Right forelimb (tissue), 1 donor: ENCODE measurements around the gene DUSP16.
A peak's percentile ranks its signal among the peaks of the same experiment; 100 is the strongest.

Experiments
- DNase-seq: peaks from one replicate; pipeline ENCODE4 v3.0.0-alpha.2; 2018

DUSP16 gene

DNA sequence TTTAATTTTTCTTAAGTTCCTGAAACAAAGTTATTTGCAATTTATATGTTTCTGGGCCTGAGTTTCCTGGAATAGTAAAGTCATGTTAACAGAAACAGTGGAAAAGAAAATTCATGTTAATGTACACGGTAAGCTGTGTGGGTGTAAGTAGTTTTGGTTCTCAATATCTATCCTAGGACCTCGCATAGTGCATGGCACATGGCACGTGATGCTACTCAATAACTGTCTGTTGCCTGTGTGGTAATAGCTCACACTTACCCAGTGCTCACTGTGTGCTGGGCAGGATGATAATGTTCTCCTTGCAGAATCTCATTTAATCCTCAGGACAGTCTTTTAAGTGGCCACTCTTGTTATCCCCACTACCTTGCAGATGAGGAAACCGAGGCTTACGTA lies 100.7 kb downstream of the DUSP16 start:
- DNase-seq: no peak

DNA sequence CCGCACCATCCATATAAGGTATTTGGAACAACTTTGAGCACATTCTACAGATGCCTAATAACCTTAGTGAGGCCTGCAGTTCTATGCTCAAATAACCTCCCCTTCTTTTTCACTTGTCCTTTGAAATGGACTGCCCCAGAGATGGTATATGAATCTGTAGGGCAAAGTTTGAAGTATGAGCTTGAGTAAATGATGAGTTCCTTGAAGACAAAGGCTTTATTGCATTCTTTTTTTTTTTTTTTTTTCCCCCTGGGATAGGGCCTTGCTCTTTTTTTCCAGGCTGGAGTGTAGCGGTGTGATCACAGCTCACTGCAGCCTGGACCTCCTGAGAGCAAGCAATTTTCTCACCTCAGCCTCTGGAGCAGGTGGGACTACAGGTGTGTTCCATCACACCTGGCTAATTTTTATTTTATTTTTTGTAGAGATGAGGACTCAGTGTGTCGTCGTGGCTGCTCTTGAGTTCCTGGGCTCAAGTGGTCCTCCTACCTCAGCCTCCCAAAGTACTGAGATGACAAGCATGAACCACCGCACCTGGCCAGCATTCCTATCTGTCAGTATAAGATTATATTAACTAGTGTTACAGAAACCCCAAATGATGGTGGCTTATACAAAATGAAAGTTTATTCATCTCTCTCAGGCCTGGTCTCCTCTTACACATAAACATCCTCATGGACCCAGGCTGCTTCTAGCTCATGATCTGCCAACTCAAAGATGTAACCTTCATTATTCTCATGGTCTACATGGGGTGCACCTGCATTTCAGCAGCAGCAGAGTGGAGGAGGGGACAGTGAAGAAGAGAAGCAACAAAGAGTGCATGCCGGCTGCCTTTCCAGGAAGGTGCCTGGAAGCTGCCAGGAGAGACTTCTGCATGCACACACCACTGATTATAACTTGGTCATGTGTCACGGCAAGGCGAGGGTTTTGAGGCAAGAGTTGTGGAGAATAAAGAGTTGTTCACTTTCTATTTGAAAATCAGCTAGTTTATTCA lies 101.4 kb downstream of the DUSP16 start:
- no peak for DNase-seq

DNA sequence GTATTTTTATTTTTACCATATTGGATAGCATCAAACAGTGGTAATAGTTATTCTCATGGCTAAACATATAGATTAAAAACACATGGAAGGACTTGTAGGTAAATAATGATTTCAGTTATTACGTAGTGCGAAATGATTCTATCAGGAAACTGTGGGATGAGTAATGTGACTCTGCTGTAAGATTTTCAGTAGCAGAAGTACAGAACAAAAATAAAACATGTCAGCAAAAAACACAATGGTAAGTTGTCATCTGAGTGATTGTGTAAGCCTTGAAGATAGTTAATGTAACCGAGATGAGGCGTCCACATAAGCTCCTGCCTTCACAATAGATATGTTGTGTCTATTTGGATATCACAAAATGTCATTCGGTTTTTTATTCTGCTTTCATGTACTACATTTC lies 106.0 kb downstream of the DUSP16 start:
- DNase-seq: no peak

DNA sequence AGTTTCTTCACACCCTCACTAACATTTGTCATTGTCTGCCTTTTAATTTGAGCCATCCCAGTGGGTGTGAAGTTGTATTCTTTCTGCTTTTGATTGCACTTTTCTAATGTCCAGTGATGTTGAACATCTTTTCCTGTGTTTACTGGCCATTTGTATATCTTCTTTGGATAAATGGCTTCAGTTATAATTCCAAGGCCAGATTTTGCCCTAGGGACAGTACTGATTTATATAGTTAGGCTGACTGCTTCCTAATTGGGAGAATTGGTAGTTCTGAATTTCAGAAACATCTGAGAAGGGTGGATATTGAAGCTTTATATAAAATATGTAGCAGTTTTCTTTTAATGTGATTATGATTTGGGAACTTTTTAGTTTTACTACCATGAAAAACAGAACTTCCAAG lies 108.3 kb downstream of the DUSP16 start:
- DNase-seq: no peak

- no peak for DNase-seq
These were observed 109.0 kb downstream of the DUSP16 start for GRCh38 chr12:12453635-12454034.

- no peak for DNase-seq
These were observed 110.2 kb downstream of the DUSP16 start for GRCh38 chr12:12452326-12452902.

DNA sequence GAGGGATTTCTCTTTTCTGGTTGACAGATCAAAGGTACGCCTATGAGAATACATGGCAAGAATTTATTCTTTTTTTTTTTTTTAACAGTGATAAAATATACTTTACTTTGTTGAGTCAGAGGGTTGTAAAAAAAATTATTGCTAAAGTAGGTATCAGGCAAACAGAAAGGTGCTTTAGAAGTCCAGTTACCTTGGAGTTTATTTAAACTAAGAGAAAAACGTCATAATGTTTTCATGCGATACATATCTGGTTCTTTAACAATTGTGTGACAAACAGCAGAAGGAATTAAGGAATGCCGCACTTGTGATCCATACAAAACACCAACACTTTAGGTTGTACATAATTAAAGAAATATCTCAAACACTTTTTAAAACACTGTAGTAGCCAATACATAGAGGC lies 111.6 kb downstream of the DUSP16 start:
- no peak for DNase-seq

GRCh38 chr12:12450043-12450471 lies 112.6 kb downstream of the DUSP16 start:
- no peak for DNase-seq

- no peak for DNase-seq
These were observed 113.1 kb downstream of the DUSP16 start for GRCh38 chr12:12449533-12450025.

GRCh38 chr12:12447837-12448236 lies 114.8 kb downstream of the DUSP16 start:
- no peak for DNase-seq

DNA sequence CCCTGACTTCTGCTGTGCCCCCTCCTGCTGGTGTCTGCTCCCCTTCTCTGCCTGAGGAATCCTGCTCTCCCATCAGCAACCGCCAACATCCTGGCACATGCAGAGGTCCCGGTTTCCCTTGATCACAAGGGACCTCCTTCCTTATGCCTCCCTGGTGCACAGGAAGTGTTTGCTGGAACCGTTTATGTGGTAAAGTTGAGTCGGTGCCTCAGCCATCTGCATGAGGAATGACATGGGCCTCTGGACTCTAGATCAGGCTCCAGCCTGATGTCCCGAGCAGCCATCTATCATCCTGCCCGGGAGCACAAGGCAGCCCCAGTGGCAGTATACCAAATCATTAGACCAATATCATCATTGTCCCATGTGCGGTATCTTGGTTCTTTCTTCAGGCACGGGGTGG lies 115.4 kb downstream of the DUSP16 start:
- no peak for DNase-seq

- DNase-seq: no peak
These were observed 115.9 kb downstream of the DUSP16 start for GRCh38 chr12:12446786-12447185.

GRCh38 chr12:12445882-12446181 lies 116.8 kb downstream of the DUSP16 start:
- DNase-seq: no peak

DNA sequence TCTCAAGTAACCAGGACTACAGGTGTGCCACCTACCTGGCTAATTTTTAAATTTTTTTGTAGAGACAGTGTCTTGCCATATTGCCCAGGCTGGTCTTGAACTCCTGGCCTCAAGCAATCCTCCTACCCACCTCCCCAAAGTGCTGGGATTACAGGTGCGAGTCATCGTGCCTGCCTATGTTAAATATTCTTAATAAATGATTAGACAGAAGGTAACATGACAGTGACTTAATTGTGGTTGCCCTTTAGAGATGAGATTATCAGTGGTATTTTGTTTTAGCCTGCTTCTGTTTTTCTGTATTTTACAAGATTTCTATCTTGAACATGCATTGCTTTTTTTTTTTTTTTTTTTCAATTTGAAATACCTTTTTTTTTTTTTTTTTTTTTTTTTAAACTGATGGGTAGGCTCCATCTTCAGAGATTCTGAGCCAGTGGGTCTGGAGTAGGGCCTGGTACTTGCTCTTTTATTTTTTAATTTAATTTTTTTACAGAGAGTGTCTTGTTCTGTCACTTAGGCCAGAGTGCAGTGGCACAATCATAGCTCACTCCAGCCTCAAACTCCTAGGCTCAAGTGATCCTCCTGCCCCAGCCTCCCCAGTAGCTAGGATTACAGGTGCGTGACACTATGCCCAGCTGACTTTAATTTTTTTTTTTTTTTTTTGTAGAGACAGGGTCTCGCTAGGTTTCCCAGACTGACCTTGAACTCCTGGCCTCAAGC lies 117.3 kb downstream of the DUSP16 start:
- DNase-seq: no peak

DNA sequence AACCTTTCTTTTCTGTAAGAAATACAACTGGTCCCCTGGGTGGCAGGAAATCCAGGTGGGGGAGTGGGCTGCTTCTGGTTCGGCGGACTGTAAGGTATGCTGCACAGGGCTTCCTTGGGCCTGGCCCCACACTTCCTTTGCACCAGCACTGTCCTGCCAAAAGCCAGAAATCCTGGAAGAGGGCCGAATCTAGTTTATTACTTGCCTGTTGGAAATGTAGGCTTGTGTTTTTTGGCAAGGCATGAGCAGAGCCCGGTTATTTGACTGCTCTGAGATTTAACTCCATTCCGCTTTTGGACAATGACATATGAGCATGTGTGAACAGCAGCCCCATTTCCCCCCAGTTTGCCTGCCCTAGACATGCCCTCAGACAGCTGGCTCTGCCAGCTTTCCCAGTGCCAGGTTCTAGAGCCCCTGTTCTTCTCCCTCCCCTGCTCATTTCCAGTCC lies 119.2 kb downstream of the DUSP16 start:
- peak; percentile 80 for DNase-seq

DNA sequence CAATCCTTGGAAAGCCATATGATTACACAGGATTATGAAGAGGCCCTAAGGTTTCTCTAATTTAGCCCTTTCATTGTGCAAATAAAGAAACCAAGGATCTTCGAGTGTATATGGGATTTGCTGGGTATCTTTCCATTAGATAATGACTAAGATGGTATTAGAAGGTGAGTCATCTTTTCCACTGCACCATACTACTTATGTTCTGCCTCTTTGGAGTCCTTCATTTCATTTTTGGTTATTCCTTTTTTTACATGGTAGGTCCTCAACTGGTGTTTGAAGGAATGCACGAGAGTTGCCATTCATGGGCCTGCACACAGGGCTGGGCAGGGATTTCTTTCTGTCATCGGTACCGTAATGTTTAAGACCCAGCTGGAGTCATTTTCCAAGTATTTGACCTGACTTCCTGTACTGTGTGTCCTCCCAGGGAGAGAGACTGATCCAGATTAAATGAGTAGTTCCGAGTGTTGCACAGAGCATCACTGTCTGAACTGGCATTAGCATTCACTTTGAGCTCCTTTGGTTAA lies 120.1 kb downstream of the DUSP16 start:
- no peak for DNase-seq

DNA sequence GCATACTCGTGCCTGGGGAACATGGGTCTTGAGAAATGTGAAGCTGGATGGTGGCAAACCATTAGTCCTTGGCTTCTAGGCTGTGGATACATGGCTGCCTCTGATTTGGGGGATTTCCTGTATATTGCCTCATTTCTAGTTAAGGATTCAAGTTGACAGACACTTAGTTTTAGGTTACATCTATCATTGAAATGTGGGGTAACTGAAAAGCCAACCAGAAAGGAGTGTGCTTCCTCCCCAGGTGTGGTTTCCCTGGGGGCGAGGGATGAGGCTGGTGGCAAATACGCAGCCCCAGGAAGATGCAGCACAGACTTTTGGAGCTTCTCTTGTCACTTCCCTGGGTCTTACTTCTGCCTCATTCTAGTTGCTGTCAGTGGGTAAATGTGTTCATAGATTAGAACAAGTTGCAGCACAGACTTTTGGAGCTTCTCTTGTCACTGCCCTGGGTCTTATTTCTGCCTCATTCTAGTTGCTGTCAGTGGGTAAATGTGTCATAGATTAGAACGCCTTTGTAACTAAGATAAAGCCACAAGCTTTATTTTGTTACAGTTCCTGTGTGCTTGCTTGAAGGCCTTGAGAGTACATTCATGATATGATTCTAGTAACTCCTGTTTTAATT lies 120.7 kb downstream of the DUSP16 start:
- DNase-seq: no peak

DNA sequence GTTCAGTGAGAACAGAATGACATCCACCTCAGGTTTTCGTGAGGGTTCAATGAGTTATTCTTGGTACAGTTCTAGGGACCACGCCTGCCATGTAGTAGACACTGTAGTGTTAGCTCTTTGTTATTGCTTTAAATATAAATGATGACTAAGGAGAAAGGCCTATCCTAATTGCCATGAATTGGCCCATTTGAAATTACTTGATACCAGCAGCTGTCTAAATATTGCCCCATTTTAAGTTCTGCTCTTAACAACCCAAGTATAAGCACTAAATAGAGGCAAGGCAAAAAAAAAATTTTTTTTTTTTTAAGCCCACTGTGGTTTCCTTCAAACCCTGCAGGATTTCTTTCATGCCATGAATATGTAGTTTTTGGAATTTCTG lies 121.2 kb downstream of the DUSP16 start:
- DNase-seq: no peak

DNA sequence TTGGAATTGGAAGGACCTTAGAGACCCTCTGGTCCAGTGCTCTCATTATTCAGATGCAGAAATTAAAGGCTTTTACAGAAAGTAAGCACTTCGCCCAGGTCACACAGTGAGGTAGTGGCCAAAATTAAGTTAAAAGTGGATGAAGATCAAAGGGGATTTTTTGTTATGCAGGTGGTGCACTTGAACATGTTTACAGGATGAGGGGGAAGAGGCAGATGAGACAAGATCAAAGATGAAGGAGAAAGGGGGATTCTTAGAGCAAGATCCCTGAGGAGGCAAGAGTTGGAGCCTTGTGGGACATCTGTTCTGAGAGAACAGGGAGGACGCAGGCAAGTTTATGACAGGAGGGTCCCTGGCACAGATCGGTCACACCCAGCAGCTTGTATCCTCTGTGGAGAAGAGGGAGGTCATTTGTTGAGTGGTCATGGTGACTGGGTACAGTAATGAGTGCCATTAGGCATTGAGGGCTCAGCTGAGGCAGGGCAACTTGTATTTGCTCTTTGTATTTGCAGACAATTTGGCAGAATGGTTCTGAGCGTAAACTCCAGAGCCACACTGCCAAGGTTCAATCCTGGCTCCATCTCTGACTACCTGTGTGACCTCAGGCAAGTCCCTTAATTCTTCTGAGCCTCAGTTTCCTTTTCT lies 121.8 kb downstream of the DUSP16 start:
- DNase-seq: no peak

- no peak for DNase-seq
These were observed 123.0 kb downstream of the DUSP16 start for GRCh38 chr12:12439636-12440035.

DNA sequence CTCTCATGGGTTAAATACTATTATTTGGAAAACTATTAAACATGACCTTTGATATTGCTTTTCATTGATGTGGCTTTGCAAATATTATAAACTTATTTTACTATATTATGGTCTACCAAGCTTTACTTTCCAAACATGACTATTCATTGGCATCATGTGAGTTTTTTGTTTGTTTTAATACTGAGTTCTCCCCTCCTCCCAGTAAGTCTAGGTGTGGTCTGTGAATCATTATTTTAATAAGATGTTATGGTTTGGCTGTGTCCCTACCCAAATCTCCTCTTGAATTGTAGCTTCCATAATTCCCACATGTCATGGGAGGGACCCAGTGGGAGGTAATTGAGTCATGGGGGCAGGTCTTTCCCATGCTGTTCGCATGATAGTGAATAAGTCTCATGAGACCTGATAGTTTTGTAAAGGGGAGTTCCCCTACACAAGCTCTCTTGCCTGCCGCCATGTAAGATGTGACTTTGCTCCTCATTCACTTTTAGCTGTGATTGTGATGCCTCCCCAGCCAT lies 125.8 kb downstream of the DUSP16 start:
- DNase-seq: no peak

DNA sequence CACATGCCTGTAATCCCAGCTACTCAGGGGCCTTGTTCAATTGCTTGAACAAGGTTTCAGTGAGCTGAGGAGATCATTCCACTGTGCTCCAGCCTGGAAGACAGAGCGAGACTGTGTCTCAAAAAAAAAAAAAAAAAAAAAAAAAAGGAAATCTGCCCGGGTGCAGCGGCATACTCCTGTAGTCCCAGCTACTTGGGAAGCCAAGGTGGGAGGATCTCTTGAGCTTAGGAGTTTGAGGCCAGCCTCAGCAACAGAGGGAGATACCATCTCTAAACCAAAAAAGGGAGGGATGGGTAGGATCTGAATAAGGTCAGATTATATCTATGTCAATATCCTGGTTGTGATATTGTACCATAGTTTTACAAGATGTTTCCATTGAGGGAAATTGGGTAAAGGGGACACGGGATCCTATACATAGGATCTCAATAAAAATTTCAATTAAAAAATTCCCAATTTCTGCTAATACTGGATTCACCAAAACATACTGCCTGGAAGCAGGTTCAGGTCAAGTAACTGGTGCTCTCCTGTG lies 129.4 kb downstream of the DUSP16 start:
- no peak for DNase-seq
